Esophagus squamous epithelium (tissue), 5 donors: ENCODE results near the gene PREX1. TPM values are rescaled to one million over a fixed set of nuclear protein-coding genes. Genes with fewer than 3 reads are reported as not detected.

ENCODE experiments used
- DNase-seq: peaks from one replicate; lab custom pipeline; 2025; lab: John Stamatoyannopoulos, UW
- H3K27ac ChIP-seq, 4 donors: fragments of 200-600 bp; sonication (generic); one replicate each; pipeline ENCODE4 v1.5.1; 2016 to 2019; ENCODE audit warnings: mild to moderate bottlenecking in 1 of 4
- H3K27me3 ChIP-seq, 4 donors: fragments of 200-600 bp; sonication (generic); 1 replicate in 3 of 4; 2 replicates in 1 of 4; pipeline versions ENCODE4 v1.5.1 to v1.6.0; 2017 to 2021; ENCODE audit warnings: antibody characterized with exemption in 1 of 4
- H3K36me3 ChIP-seq, 3 donors: fragments of 200-600 bp; sonication (generic); one replicate each; pipeline ENCODE4 v1.5.1; 2016 to 2019
- H3K4me1 ChIP-seq, 3 donors: fragments of 200-600 bp; sonication (generic); one replicate each; pipeline ENCODE4 v1.5.1; 2017 to 2019
- H3K4me3 ChIP-seq, 4 donors: fragments of 200-600 bp; sonication (generic); 1 replicate in 3 of 4; 2 replicates in 1 of 4; pipeline ENCODE4 v1.5.1; 2016 to 2019; ENCODE audit warnings: mild to moderate bottlenecking in 2 of 4, moderate library complexity in 1 of 4
- H3K9me3 ChIP-seq, 3 donors: fragments of 200-600 bp; sonication (generic); one replicate each; pipeline ENCODE4 v1.5.1; 2016 to 2019
- POLR2A ChIP-seq, 4 donors: fragments of 450-650 bp; IDR thresholded peaks; one replicate each; pipeline ENCODE4 v1.6.1; 2017; ENCODE audit warnings: antibody characterized with exemption in 4 of 4, mild to moderate bottlenecking in 4 of 4, moderate library complexity in 3 of 4
- WGBS, 2 donors: methylation state at CpG; one replicate each; pipeline ENCODE4 v1.1.5; 2018; 5-methylcytosine and 5-hydroxymethylcytosine counted together
- intact Hi-C: fragments of 100-400 bp; cut with DNase I; formaldehyde crosslinking; loops from one replicate; pipeline ENCODE4 v1.15.0; 2022
- total RNA-seq, 4 donors: library from RNA; depleted of rRNA; stranded (reverse); fragments of >200 nt; gene quantifications; one replicate each; pipeline ENCODE4 v1.1.0, GENCODE V29; 2016
- TF ChIP-seq, protein P1 (sequence below), 6 experiments: fragments of 450-650 bp in 4 of 6; fragments of 200-600 bp in 2 of 6; sonication (generic) in 2 of 6; IDR thresholded peaks; one replicate each; pipeline ENCODE4 v1.5.1; 2016 to 2019; ENCODE audit warnings: antibody characterized with exemption in 6 of 6, mild to moderate bottlenecking in 4 of 6, moderate library complexity in 4 of 6
- donor health status: DM: yes; HTN: yes; CAD: no.

PREX1 gene
- total RNA-seq, 4 donors from 2014 or later: 4.9 to 25.9 (median 8.9) TPM

DNA sequence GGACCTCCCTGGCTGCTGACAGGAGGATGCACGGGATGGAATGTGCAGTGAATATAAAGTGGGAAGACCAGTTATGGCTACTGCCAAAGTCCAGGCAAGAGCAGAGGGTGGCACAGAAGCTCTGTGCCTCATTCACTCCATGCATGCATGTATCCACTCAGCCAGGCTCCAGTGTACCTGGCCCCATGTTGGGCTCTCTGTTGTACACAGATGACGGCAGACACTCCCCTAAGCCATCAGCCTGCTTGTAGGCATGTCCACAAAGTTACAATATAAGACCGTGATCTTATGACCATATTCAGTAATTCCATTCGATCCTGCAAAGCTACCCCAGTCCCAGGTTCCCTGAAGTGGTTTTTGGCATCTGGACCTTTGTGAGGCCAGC is 116.8 kb downstream of the PREX1 start:
- Histone ChIP-seq H3K9me3 (no peaks in the 10 kb centered on the region), H3K36me3 (no peaks in the 10 kb centered on the region), H3K4me1 (peaks cover 0 to 40% (median 10%) of the 10 kb centered on the region in 3 donors), H3K27ac (no peak overlapping the region), H3K27me3 (no peaks in the 10 kb centered on the region), H3K4me3 (no peak overlapping the region)
- no peak for DNase-seq
- intact Hi-C loops: no loop called here
- WGBS, 2 donors: 86 to 89% methylated on average over 4 of the region's 4 CpGs
- TF ChIP-seq POLR2A (IDR thresholded peaks at IDR 0.05): no peak
- TF ChIP-seq, protein P1, sequence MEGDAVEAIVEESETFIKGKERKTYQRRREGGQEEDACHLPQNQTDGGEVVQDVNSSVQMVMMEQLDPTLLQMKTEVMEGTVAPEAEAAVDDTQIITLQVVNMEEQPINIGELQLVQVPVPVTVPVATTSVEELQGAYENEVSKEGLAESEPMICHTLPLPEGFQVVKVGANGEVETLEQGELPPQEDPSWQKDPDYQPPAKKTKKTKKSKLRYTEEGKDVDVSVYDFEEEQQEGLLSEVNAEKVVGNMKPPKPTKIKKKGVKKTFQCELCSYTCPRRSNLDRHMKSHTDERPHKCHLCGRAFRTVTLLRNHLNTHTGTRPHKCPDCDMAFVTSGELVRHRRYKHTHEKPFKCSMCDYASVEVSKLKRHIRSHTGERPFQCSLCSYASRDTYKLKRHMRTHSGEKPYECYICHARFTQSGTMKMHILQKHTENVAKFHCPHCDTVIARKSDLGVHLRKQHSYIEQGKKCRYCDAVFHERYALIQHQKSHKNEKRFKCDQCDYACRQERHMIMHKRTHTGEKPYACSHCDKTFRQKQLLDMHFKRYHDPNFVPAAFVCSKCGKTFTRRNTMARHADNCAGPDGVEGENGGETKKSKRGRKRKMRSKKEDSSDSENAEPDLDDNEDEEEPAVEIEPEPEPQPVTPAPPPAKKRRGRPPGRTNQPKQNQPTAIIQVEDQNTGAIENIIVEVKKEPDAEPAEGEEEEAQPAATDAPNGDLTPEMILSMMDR (IDR thresholded peaks at IDR 0.05): no peak

DNA sequence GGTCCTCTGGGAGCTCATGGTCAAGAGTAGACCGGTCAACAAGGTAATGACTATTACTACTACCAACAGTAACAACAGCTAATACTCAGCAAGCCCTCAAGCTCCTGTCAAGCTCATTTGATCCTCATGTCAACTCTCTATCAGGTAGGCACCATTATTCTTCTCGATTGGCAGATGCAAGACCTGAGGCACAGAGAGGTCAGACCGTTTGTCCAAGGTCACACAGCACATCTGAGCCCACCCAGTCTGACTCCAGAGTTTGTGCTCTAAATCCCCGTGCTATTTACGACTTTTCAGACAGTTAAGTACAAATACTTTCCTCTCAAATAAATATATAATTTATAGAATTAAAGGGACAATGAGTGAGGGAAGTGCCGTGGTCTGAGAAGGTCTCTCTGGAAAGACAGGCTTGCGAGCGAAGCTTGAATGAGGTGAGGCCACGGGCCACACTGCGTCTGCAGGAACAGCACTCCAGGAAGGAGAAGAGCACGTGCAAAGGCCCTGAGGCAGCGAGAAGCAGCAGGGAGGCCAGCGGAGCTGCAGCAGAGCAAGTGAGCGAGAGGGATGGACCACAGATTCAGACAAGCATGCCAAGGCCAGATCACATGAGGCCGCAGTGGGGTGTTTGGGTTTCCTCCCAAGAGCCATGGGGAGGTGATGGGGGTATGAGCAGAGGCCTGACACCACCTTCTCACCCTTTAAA is 117.3 kb downstream of the PREX1 start:
- no peak for DNase-seq
- 86 to 87% methylated on average over 15 of the region's 15 CpGs for WGBS, 2 donors
- Histone ChIP-seq H3K4me3 (no peak overlapping the region), H3K27ac (no peak overlapping the region), H3K4me1 (peaks cover 0 to 45% (median 10%) of the 10 kb centered on the region in 3 donors), H3K27me3 (no peaks in the 10 kb centered on the region), H3K9me3 (no peaks in the 10 kb centered on the region), H3K36me3 (no peaks in the 10 kb centered on the region)
- TF ChIP-seq POLR2A (IDR thresholded peaks at IDR 0.05): no peak
- TF ChIP-seq, protein P1 (IDR thresholded peaks at IDR 0.05): no peak
- intact Hi-C loops: no loop called here

DNA sequence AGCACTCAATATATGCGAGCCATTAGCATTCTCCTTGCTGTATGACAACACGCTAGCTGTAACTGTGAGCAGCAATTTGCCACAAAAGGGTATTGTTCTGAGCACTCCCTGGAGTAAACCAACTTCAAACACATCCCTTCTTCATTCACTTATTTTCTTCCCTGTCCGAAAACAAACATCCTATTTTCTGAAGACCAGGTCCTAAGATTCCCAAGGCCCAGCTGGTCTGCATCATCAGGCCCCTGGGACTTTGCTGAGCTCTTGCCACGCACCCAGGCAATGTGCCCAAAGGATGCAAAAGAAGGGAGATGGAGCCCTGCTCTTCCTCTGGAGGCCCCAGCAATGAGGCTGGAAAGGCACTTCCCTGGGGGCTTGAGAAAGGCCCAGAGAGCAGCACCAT is 118.1 kb downstream of the PREX1 start:
- Histone ChIP-seq H3K27ac (no peak overlapping the region), H3K4me1 (peaks cover 0 to 53% (median 10%) of the 10 kb centered on the region in 3 donors), H3K9me3 (no peaks in the 10 kb centered on the region), H3K36me3 (no peaks in the 10 kb centered on the region), H3K4me3 (no peak overlapping the region), H3K27me3 (no peaks in the 10 kb centered on the region)
- whole genome bisulfite sequencing, 2 donors: 71 to 83% methylated on average over 2 to 4 of the region's 4 CpGs
- no peak for DNase-seq
- intact Hi-C loops: no loop called here
- TF ChIP-seq, protein P1 (IDR thresholded peaks at IDR 0.05): no peak
- TF ChIP-seq POLR2A (IDR thresholded peaks at IDR 0.05): no peak

DNA sequence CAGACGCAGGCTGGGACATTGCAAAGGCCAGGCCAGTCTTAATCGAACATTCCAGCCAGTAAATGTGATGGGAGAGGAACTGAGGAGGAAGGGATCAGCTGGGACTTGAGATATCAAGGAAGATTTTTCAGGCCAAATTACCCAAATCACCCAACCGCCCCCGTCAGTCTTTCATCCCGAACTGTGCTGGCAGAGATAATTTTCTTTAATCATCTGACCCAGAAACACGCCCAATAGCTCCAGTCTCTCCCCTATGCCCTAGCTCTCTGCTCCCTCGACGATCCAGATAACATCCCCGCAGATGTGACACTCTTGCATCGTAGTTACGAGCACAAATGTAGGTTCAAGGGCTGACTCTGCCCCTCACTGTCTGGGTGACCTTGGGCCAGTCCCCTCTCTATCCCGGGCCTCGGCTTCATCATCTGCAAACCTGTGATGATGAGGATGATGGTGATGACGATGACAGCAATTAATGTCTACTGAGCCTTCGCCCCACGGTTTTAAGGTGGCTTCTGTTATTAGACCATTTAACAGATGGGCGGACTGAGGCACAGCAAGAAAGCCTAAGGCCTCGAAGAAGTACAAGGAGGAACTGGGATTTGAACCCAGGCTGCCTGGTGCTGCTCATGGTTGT is 118.6 kb downstream of the PREX1 start:
- intact Hi-C loops: no loop called here
- 81 to 90% methylated on average over 18 of the region's 18 CpGs for WGBS, 2 donors
- no peak overlapping the region for H3K27ac ChIP-seq

DNA sequence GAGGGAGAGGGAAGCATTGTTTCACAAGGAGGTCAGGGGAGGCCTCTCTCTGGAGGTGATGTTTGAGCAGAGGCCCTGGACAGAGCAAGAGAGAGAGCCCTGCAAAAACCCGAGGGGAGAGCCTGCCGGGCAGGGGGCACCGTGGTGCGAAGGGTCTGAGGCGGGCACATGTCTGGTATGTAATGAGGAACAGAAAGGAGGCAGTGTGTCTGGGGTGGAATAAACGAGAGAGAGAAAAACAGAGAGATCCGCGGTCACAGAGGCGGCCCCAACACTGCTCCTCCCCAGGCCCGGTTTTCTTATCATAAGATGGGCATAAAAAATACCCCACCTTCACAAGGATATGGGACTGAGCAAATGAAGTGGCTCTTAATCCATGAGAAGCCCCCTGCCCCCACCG is 119.2 kb downstream of the PREX1 start:
- intact Hi-C loops: no loop called here

More for the DNA sequence above, 118.6 kb downstream of the PREX1 start:
- Histone ChIP-seq H3K9me3 (no peaks in the 10 kb centered on the region), H3K4me1 (peaks cover 0 to 59% (median 10%) of the 10 kb centered on the region in 3 donors), H3K4me3 (no peak overlapping the region), H3K36me3 (no peaks in the 10 kb centered on the region), H3K27me3 (no peaks in the 10 kb centered on the region)
- DNase-seq: no peak
- no peak for TF ChIP-seq POLR2A (IDR thresholded peaks at IDR 0.05)
- TF ChIP-seq, protein P1 (IDR thresholded peaks at IDR 0.05): no peak

More for the DNA sequence above, 119.2 kb downstream of the PREX1 start:
- no peaks in the 10 kb centered on the region for H3K36me3 ChIP-seq
- H3K4me1 ChIP-seq: peaks cover 0 to 64% (median 10%) of the 10 kb centered on the region in 3 donors
- no peak for DNase-seq
- TF ChIP-seq POLR2A (IDR thresholded peaks at IDR 0.05): no peak
- TF ChIP-seq, protein P1 (IDR thresholded peaks at IDR 0.05): no peak
- WGBS, 2 donors: 65 to 85% methylated on average over 6 to 11 of the region's 11 CpGs
- no peaks in the 10 kb centered on the region for H3K27me3 ChIP-seq
- H3K4me3 ChIP-seq: no peak overlapping the region
- no peaks in the 10 kb centered on the region for H3K9me3 ChIP-seq
- no peak overlapping the region for H3K27ac ChIP-seq
